ENCODE results near the gene INTS13.
"Not testable (repeated sequence)": the region's sequence is repeated elsewhere in the genome, so short reads cannot be mapped to it uniquely, and the experiment has no call there.

INTS13 gene

GRCh38 chr12:26966842-26967241 is 29.1 kb upstream of the INTS13 start:
- Histone ChIP-seq H3K4me1 (ENCODE audit: control insufficient read depth, low read length) (peaks cover 17% of the 10 kb centered on the region), H4K20me1 (ENCODE audit: control insufficient read depth, insufficient read depth, low read depth, low read length) (no peaks in the 10 kb centered on the region), H3K9me2 (replicated peaks; ENCODE audit: control insufficient read depth, low read length) (no peaks in the 10 kb centered on the region), H3K36me3 (ENCODE audit: control insufficient read depth, low read length) (peaks cover 55% of the 10 kb centered on the region), H3K4me2 (ENCODE audit: low read length) (no peak overlapping the region), H3F3A (ENCODE audit: control insufficient read depth, insufficient read depth) (peaks cover 17% of the 10 kb centered on the region; the same call in 1 of the 2 replicates), H3K9me3 (ENCODE audit: control insufficient read depth, insufficient read depth, low read length) (no peaks in the 10 kb centered on the region), H3K79me2 (ENCODE audit: control insufficient read depth, low read length) (no peaks in the 10 kb centered on the region), H3K27me3 (ENCODE audit: control insufficient read depth, low read length) (no peaks in the 10 kb centered on the region), H3K4me3 (ENCODE audit: low read length) (no peak overlapping the region), H3K27ac (ENCODE audit: low read depth, low read length) (no peak overlapping the region)
- TF ChIP-seq CTCF (IDR thresholded peaks at IDR 0.05; ENCODE audit: low read depth, low read length, poor library complexity, severe bottlenecking), result no peak
- TF ChIP-seq EZH2phosphoT487 (IDR thresholded peaks at IDR 0.05; ENCODE audit: borderline replicate concordance, low read length), result no peak

- no peak overlapping the region for H3K4me3 ChIP-seq (ENCODE audit: low read length)
- H3K4me2 ChIP-seq (ENCODE audit: low read length), result no peak overlapping the region
- H3K79me2 ChIP-seq (ENCODE audit: control insufficient read depth, low read length), result no peaks in the 10 kb centered on the region
- H3K4me1 ChIP-seq (ENCODE audit: control insufficient read depth, low read length), result no peaks in the 10 kb centered on the region
- H3K27ac ChIP-seq (ENCODE audit: low read depth, low read length), result no peak overlapping the region
- H4K20me1 ChIP-seq (ENCODE audit: control insufficient read depth, insufficient read depth, low read depth, low read length), result no peaks in the 10 kb centered on the region
- H3K9me2 ChIP-seq (replicated peaks; ENCODE audit: control insufficient read depth, low read length), result no peaks in the 10 kb centered on the region
- no peaks in the 10 kb centered on the region for H3K9me3 ChIP-seq (ENCODE audit: control insufficient read depth, insufficient read depth, low read length)
- TF ChIP-seq EZH2phosphoT487 (IDR thresholded peaks at IDR 0.05; ENCODE audit: borderline replicate concordance, low read length) (no peak), CTCF (IDR thresholded peaks at IDR 0.05; ENCODE audit: low read depth, low read length, poor library complexity, severe bottlenecking) (no peak)
- H3F3A ChIP-seq (ENCODE audit: control insufficient read depth, insufficient read depth), result peaks cover 2% of the 10 kb centered on the region
- peaks cover 69% of the 10 kb centered on the region for H3K36me3 ChIP-seq (ENCODE audit: control insufficient read depth, low read length)
- H3K27me3 ChIP-seq (ENCODE audit: control insufficient read depth, low read length), result no peaks in the 10 kb centered on the region
Observed at GRCh38 chr12:26963413-26963812, 25.6 kb upstream of the INTS13 start.

GRCh38 chr12:26961803-26962202 is 24.0 kb upstream of the INTS13 start:
- Histone ChIP-seq H3K27me3 (ENCODE audit: control insufficient read depth, low read length) (no peaks in the 10 kb centered on the region), H3K9me2 (replicated peaks; ENCODE audit: control insufficient read depth, low read length) (no peaks in the 10 kb centered on the region), H3K4me2 (ENCODE audit: low read length) (no peak overlapping the region), H3K9me3 (ENCODE audit: control insufficient read depth, insufficient read depth, low read length) (no peaks in the 10 kb centered on the region), H4K20me1 (ENCODE audit: control insufficient read depth, insufficient read depth, low read depth, low read length) (no peaks in the 10 kb centered on the region), H3K36me3 (ENCODE audit: control insufficient read depth, low read length) (peaks cover 78% of the 10 kb centered on the region), H3K4me3 (ENCODE audit: low read length) (no peak overlapping the region), H3K4me1 (ENCODE audit: control insufficient read depth, low read length) (no peaks in the 10 kb centered on the region), H3K79me2 (ENCODE audit: control insufficient read depth, low read length) (no peaks in the 10 kb centered on the region), H3K27ac (ENCODE audit: low read depth, low read length) (no peak overlapping the region), H3F3A (ENCODE audit: control insufficient read depth, insufficient read depth) (no peaks in the 10 kb centered on the region; the same call in 1 of the 2 replicates)
- TF ChIP-seq CTCF (IDR thresholded peaks at IDR 0.05; ENCODE audit: low read depth, low read length, poor library complexity, severe bottlenecking), result no peak
- TF ChIP-seq EZH2phosphoT487 (IDR thresholded peaks at IDR 0.05; ENCODE audit: borderline replicate concordance, low read length), result no peak

GRCh38 chr12:26961391-26961790 is 23.6 kb upstream of the INTS13 start:
- H4K20me1 ChIP-seq (ENCODE audit: control insufficient read depth, insufficient read depth, low read depth, low read length); H3F3A ChIP-seq (ENCODE audit: control insufficient read depth, insufficient read depth); H3K4me1 ChIP-seq (ENCODE audit: control insufficient read depth, low read length); H3K27ac ChIP-seq (ENCODE audit: low read depth, low read length); H3K9me2 ChIP-seq (replicated peaks; ENCODE audit: control insufficient read depth, low read length); H3K79me2 ChIP-seq (ENCODE audit: control insufficient read depth, low read length); H3K4me2 ChIP-seq (ENCODE audit: low read length); H3K4me3 ChIP-seq (ENCODE audit: low read length); H3K27me3 ChIP-seq (ENCODE audit: control insufficient read depth, low read length); H3K9me3 ChIP-seq (ENCODE audit: control insufficient read depth, insufficient read depth, low read length): not testable (repeated sequence)
- peaks cover 78% of the 10 kb centered on the region for H3K36me3 ChIP-seq (ENCODE audit: control insufficient read depth, low read length)
